ENCODE results near the gene DNAJC10.
"Not testable (repeated sequence)": the region's sequence is repeated elsewhere in the genome, so short reads cannot be mapped to it uniquely, and the experiment has no call there.

- not testable (repeated sequence) for TF ChIP-seq CTCF, EZH2phosphoT487, EZH2 (IDR thresholded peaks at IDR 0.05)
These were observed 66.6 kb downstream of the DNAJC10 start for GRCh38 chr2:182782686-182783085.

Data from neural progenitor cell (in vitro differentiated cells).